Neural cell (in vitro differentiated cells): ENCODE results near the gene OR4C11. TPM values are rescaled to one million over a fixed set of nuclear protein-coding genes. Genes with fewer than 3 reads are reported as not detected.

Experiments used
- H2AFZ ChIP-seq: fragments of 200-600, 300-800 bp; sonication (generic), shearing (Covaris generic); 2 replicates; pipeline ENCODE4 v1.6.0; 2014; ENCODE audit warnings: low read depth, mild to moderate bottlenecking, antibody characterized with exemption, low read length, moderate library complexity
- H3F3A ChIP-seq: fragments of 200-600 bp; shearing (Covaris generic); 2 replicates; pipeline ENCODE4 v1.6.1; 2016; ENCODE audit warnings: mild to moderate bottlenecking, moderate library complexity, mixed read lengths, antibody characterized with exemption, low read length; ENCODE audit not compliant: insufficient read depth, poor library complexity, severe bottlenecking
- H3K27ac ChIP-seq: fragments of 200-600, 300-800 bp; sonication (generic), shearing (Covaris generic); 2 replicates; pipeline ENCODE4 v1.5.1; 2014; ENCODE audit warnings: mild to moderate bottlenecking, low read length, moderate library complexity
- H3K27me3 ChIP-seq: fragments of 300-800, 200-600 bp; sonication (generic), shearing (Covaris generic); 2 replicates; pipeline ENCODE4 v1.6.0; 2014; ENCODE audit warnings: mild to moderate bottlenecking, low read depth, low read length, moderate library complexity; ENCODE audit not compliant: insufficient read depth
- H3K36me3 ChIP-seq: fragments of 300-800, 200-600 bp; sonication (generic), shearing (Covaris generic); 2 replicates; pipeline ENCODE4 v1.5.1; 2014; ENCODE audit warnings: mild to moderate bottlenecking, antibody characterized with exemption, low read length, moderate library complexity; ENCODE audit not compliant: insufficient read depth
- H3K4me2 ChIP-seq: fragments of 300-800, 200-600 bp; sonication (generic), shearing (Covaris generic); 2 replicates; pipeline ENCODE4 v1.6.0; 2014; ENCODE audit warnings: mild to moderate bottlenecking, low read length
- H3K4me3 ChIP-seq: fragments of 300-800, 200-600 bp; sonication (generic), shearing (Covaris generic); 2 replicates; pipeline ENCODE4 v1.5.1; 2014; ENCODE audit warnings: mild to moderate bottlenecking, low read length, moderate library complexity
- H3K79me2 ChIP-seq: fragments of 200-600 bp; shearing (Covaris generic); replicated peaks from 2 replicates; pipeline ENCODE4 v1.6.0; 2014; ENCODE audit warnings: mild to moderate bottlenecking, low read length, moderate library complexity; ENCODE audit not compliant: insufficient read depth
- H3K9ac ChIP-seq: fragments of 300-800, 200-600 bp; sonication (generic), shearing (Covaris generic); 2 replicates; pipeline ENCODE4 v1.6.1; 2016; ENCODE audit warnings: mild to moderate bottlenecking, low read length, mixed read lengths
- H3K9me2 ChIP-seq: fragments of 200-600 bp; shearing (Covaris generic); 2 replicates; pipeline ENCODE4 v1.6.1; 2016; ENCODE audit warnings: mild to moderate bottlenecking, low read length, mixed read lengths; ENCODE audit not compliant: insufficient read depth
- H3K9me3 ChIP-seq: fragments of 200-600, 300-800 bp; sonication (generic), shearing (Covaris generic); 2 replicates; pipeline ENCODE4 v1.6.1; 2016; ENCODE audit warnings: mild to moderate bottlenecking, mixed run types, low read length, moderate library complexity, mixed read lengths
- H4K20me1 ChIP-seq: fragments of 200-600 bp; shearing (Covaris generic); 2 replicates; pipeline ENCODE4 v1.6.1; 2016; ENCODE audit warnings: mild to moderate bottlenecking, mixed run types; ENCODE audit not compliant: insufficient read depth
- EP300 ChIP-seq: fragments of 450-650 bp; conservative IDR thresholded peaks from 2 replicates; pipeline ENCODE4 v1.6.1; 2014; ENCODE audit warnings: antibody characterized with exemption, mild to moderate bottlenecking, moderate library complexity; ENCODE audit not compliant: poor library complexity, severe bottlenecking
- EZH2 ChIP-seq: fragments of 200-600, 300-800 bp; shearing (Covaris generic), sonication (generic); IDR thresholded peaks from 2 replicates; pipeline ENCODE4 v1.6.1; 2014; ENCODE audit warnings: antibody characterized with exemption, low read length, borderline replicate concordance, mild to moderate bottlenecking; ENCODE audit not compliant: insufficient read depth, poor library complexity, severe bottlenecking
- MXI1 ChIP-seq: fragments of 450-650 bp; conservative IDR thresholded peaks from 2 replicates; pipeline ENCODE4 v1.6.1; 2014; ENCODE audit warnings: antibody characterized with exemption, mild to moderate bottlenecking; ENCODE audit not compliant: poor library complexity, severe bottlenecking
- POLR2AphosphoS5 ChIP-seq: IDR thresholded peaks from 2 replicates; pipeline ENCODE4 v1.6.1; 2012
- RAD21 ChIP-seq: fragments of 450-650 bp; conservative IDR thresholded peaks from 2 replicates; pipeline ENCODE4 v1.6.1; 2014; ENCODE audit warnings: antibody characterized with exemption, mild to moderate bottlenecking, moderate library complexity
- REST ChIP-seq: IDR thresholded peaks from 2 replicates; pipeline ENCODE4 v1.6.1; 2012; ENCODE audit warnings: borderline replicate concordance
- SMC3 ChIP-seq: fragments of 450-650 bp; conservative IDR thresholded peaks from 2 replicates; pipeline ENCODE4 v1.6.1; 2014; ENCODE audit warnings: antibody characterized with exemption, mild to moderate bottlenecking, moderate library complexity; ENCODE audit not compliant: poor library complexity
- TAF1 ChIP-seq: IDR thresholded peaks from 2 replicates; pipeline ENCODE4 v1.6.1; 2012; ENCODE audit warnings: low read depth
- polyA plus RNA-seq: library from polyadenylated mRNA; depleted of rRNA; stranded (reverse); fragments of >200 nt; gene quantifications from 2 replicates; pipeline ENCODE4 v1.2.3, GENCODE V29; 2014
- TF ChIP-seq, protein P1 (sequence below): fragments of 450-650 bp; IDR thresholded peaks from 2 replicates; pipeline ENCODE4 v1.5.1; 2014; ENCODE audit warnings: antibody characterized with exemption, mild to moderate bottlenecking, moderate library complexity; ENCODE audit not compliant: poor library complexity, severe bottlenecking

The OR4C11 gene
- polyA plus RNA-seq, 1 donor from 2014 or later = not detected

GRCh38 chr11:55571828-55572227, 35.6 kb downstream of the OR4C11 start, which contains the start of gene OR4C16:
OR4C16 (plus strand) TSS chr11:55572128; CDS start chr11:55572128, 0 bp downstream.
- TF ChIP-seq TAF1 (no peak), EZH2 (no peak), RAD21 (no peak), POLR2AphosphoS5 (no peak), MXI1 (no peak), REST (no peak), EP300 (no peak), SMC3 (no peak)
- TF ChIP-seq, protein P1, sequence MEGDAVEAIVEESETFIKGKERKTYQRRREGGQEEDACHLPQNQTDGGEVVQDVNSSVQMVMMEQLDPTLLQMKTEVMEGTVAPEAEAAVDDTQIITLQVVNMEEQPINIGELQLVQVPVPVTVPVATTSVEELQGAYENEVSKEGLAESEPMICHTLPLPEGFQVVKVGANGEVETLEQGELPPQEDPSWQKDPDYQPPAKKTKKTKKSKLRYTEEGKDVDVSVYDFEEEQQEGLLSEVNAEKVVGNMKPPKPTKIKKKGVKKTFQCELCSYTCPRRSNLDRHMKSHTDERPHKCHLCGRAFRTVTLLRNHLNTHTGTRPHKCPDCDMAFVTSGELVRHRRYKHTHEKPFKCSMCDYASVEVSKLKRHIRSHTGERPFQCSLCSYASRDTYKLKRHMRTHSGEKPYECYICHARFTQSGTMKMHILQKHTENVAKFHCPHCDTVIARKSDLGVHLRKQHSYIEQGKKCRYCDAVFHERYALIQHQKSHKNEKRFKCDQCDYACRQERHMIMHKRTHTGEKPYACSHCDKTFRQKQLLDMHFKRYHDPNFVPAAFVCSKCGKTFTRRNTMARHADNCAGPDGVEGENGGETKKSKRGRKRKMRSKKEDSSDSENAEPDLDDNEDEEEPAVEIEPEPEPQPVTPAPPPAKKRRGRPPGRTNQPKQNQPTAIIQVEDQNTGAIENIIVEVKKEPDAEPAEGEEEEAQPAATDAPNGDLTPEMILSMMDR = no peak
- no peaks in the 10 kb centered on the region for H3K9me2 ChIP-seq
- no peaks in the 10 kb centered on the region for H3K27me3 ChIP-seq
- no peaks in the 10 kb centered on the region for H3F3A ChIP-seq
- no peak within 1 kb of the TSS for H2AFZ ChIP-seq
- H3K4me2 ChIP-seq = no peak within 1 kb of the TSS
- no peak within 1 kb of the TSS for H3K9ac ChIP-seq
- no peak within 1 kb of the TSS for H3K4me3 ChIP-seq
- no peaks in the 10 kb centered on the region for H3K9me3 ChIP-seq
- H3K36me3 ChIP-seq = no peaks in the 10 kb centered on the region
- H3K27ac ChIP-seq = no peak within 1 kb of the TSS
- H4K20me1 ChIP-seq = no peaks in the 10 kb centered on the region
- no peaks in the 10 kb centered on the region for H3K79me2 ChIP-seq

DNA sequence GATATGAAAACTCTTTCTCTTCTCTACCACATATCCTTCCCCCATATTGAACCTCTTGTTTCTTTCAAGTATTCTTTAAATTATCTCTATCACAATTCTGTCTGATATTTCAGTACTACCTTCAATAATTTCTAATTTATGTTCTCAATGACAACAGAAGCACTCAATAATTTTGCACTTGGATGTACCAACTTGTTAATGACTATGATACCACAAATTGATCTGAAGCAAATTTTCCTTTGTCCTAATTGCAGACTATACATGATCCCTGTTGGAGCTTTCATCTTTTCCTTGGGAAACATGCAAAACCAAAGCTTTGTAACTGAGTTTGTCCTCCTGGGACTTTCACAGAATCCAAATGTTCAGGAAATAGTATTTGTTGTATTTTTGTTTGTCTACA, 53.3 kb downstream of the OR4C11 start, which contains the start of gene OR4C15:
Gene OR4C15 (plus strand): TSS at position 301 of the 400 bp plus-strand sequence. CDS start 0 bp downstream, at position 301.
- Histone ChIP-seq H3K4me3 (no peak within 1 kb of the TSS), H3K27ac (no peak within 1 kb of the TSS), H3K9me3 (peaks cover 9% of the 10 kb centered on the region), H3K36me3 (no peaks in the 10 kb centered on the region), H3K9ac (no peak within 1 kb of the TSS), H3K79me2 (no peaks in the 10 kb centered on the region), H4K20me1 (no peaks in the 10 kb centered on the region), H3K4me2 (no peak within 1 kb of the TSS), H3K9me2 (no peaks in the 10 kb centered on the region), H3K27me3 (no peaks in the 10 kb centered on the region), H2AFZ (no peak within 1 kb of the TSS), H3F3A (no peaks in the 10 kb centered on the region)
- TF ChIP-seq RAD21 = no peak
- no peak for TF ChIP-seq POLR2AphosphoS5
- no peak for TF ChIP-seq EZH2
- TF ChIP-seq TAF1 = no peak
- no peak for TF ChIP-seq REST

Other genes starting within 250 kb of the OR4C11 start
- gene OR4A15, start 239.7 kb downstream of the OR4C11 start, polyA plus RNA-seq = not detected in 2 replicates
- not detected in 2 replicates for gene OR4C15, start 53.2 kb downstream of the OR4C11 start, polyA plus RNA-seq
- gene OR4C16, start 35.5 kb downstream of the OR4C11 start, polyA plus RNA-seq = not detected in 2 replicates
- gene OR4P4, start 27.5 kb upstream of the OR4C11 start, polyA plus RNA-seq = not detected in 2 replicates
- not detected in 2 replicates for gene OR4S2, start 40.7 kb upstream of the OR4C11 start, polyA plus RNA-seq
- not detected in 2 replicates for gene OR4C6, start 54.6 kb upstream of the OR4C11 start, polyA plus RNA-seq
- gene OR5D13, start 165.8 kb upstream of the OR4C11 start, polyA plus RNA-seq = not detected in 2 replicates
- not detected in 2 replicates for gene OR5D14, start 187.9 kb upstream of the OR4C11 start, polyA plus RNA-seq
- not detected in 2 replicates for gene OR5L1, start 203.7 kb upstream of the OR4C11 start, polyA plus RNA-seq
- gene OR5D18, start 212.0 kb upstream of the OR4C11 start, polyA plus RNA-seq = not detected in 2 replicates
- gene OR5L2, start 219.6 kb upstream of the OR4C11 start, polyA plus RNA-seq = not detected in 2 replicates
- gene OR5D16, start 231.1 kb upstream of the OR4C11 start, polyA plus RNA-seq = not detected in 2 replicates